Measurements from ENCODE around the gene IGSF21. TPM values are rescaled to one million over a fixed set of nuclear protein-coding genes. Genes with fewer than 3 reads are reported as not detected.

Gene IGSF21
- total and polyA plus RNA-seq, 2 of the 8 experiments (the other 6 are each of a cell fraction or from before 2014, with no cell fraction given) = 22.5 to 28.5 TPM

GRCh38 chr1:18256282-18257235 lies 149.0 kb downstream of the IGSF21 start:
- WGBS, 2 experiments (ENCODE audit: extremely low coverage in 1 of 2, insufficient coverage in 1 of 2, insufficient read length in 1 of 2, insufficient replicate concordance in 2 of 2, low coverage in 1 of 2, low lambda C conversion rate in 2 of 2, missing lambda C conversion rate in 1 of 2) = 55% methylated on average over 18 of the region's 18 CpGs; no CpG with 5 or more reads in 1 of the 2 experiments
- H3K4me1 ChIP-seq (replicated peaks in 1 of 4; ENCODE audit: control insufficient read depth in 3 of 4, insufficient read depth in 4 of 4, low read length in 3 of 4) = peaks cover 0 to 5% (median under 1%) of the 10 kb centered on the region in 4 experiments; a peak in 4 of 7 replicates
- no peaks in the 10 kb centered on the region for H3K79me2 ChIP-seq (ENCODE audit: control insufficient read depth in 1 of 2, insufficient read depth in 2 of 2, low read length in 2 of 2)
- ChIA-PET POLR2A (ENCODE audit: partially characterized antibody) (interaction anchor here (0.7 to 1.7 kb wide), 4 partner anchors 10 to 42 kb away, joined by 3 to 5 read pairs (median 4); no protein-coding TSS in a partner anchor), CTCF (ENCODE audit: partially characterized antibody) (interaction anchor here (0.6 to 3.0 kb wide), 9 partner anchors 9 to 62 kb away, joined by 3 to 16 read pairs (median 3); no protein-coding TSS in a partner anchor)
- H3K56ac ChIP-seq (replicated peaks; ENCODE audit: insufficient read length, low read depth, low read length) = no peak overlapping the region
- no peaks in the 10 kb centered on the region for H3K9me3 ChIP-seq (ENCODE audit: insufficient read depth in 2 of 2, low read depth in 1 of 2, low read length in 1 of 2)
- no peak overlapping the region for H3K23ac ChIP-seq (ENCODE audit: insufficient read length)
- H3K9ac ChIP-seq (replicated peaks in 1 of 4; ENCODE audit: extremely low read depth in 1 of 4, low read depth in 3 of 4, low read length in 3 of 4) = no peak overlapping the region
- no peak overlapping the region for H3K27ac ChIP-seq (ENCODE audit: low read depth, low read length)
- H4K5ac ChIP-seq (ENCODE audit: insufficient read length, low read depth, low read length) = no peak overlapping the region
- no peak overlapping the region for H3K14ac ChIP-seq (ENCODE audit: insufficient read length)
- no peak overlapping the region for H2BK120ac ChIP-seq (replicated peaks; ENCODE audit: low read depth, low read length)
- H2AK5ac ChIP-seq (ENCODE audit: low read depth, low read length) = no peak overlapping the region
- H4K20me1 ChIP-seq (replicated peaks in 1 of 2; ENCODE audit: control insufficient read depth in 1 of 2, insufficient read depth in 2 of 2, low read length in 2 of 2) = peaks cover 0 to 4% of the 10 kb centered on the region in 2 experiments
- DNase-seq (ENCODE audit: low read depth in 1 of 2, low spot score in 2 of 2) = peak; percentile 41 to 94
- H4K91ac ChIP-seq (replicated peaks; ENCODE audit: insufficient read length, low read length) = no peak overlapping the region
- H2BK12ac ChIP-seq (ENCODE audit: low read depth, low read length) = no peak overlapping the region
- no peak overlapping the region for H3K4me3 ChIP-seq (ENCODE audit: extremely low read depth in 1 of 4, insufficient read depth in 2 of 4, low read depth in 3 of 4, low read length in 4 of 4)
- H4K8ac ChIP-seq (ENCODE audit: extremely low read depth, insufficient read depth, low read length) = no peak overlapping the region
- no peak overlapping the region for H2BK15ac ChIP-seq (ENCODE audit: low read length)
- H2AFZ ChIP-seq (ENCODE audit: low read length) = no peak overlapping the region
- H3K18ac ChIP-seq (ENCODE audit: extremely low read depth, low read length) = no peak overlapping the region
- no peak overlapping the region for H3K4ac ChIP-seq (replicated peaks; ENCODE audit: insufficient read length, low read depth, low read length)
- no peak overlapping the region for H2BK5ac ChIP-seq (ENCODE audit: low read depth, low read length)
- H3K4me2 ChIP-seq (ENCODE audit: insufficient read depth in 1 of 2, low read depth in 2 of 2, low read length in 2 of 2) = no peak overlapping the region
- no peaks in the 10 kb centered on the region for H3K79me1 ChIP-seq (ENCODE audit: low read depth, low read length)
- H2BK20ac ChIP-seq (ENCODE audit: low read length) = no peak overlapping the region
- peak; percentile 86 for FAIRE-seq
- peaks cover 2% of the 10 kb centered on the region; the same call in 1 of the 2 replicates for H3K23me2 ChIP-seq (ENCODE audit: low read depth, low read length)
- peaks cover 0 to 3% (median 0%) of the 10 kb centered on the region in 4 experiments; a peak in 2 of 7 replicates for H3K27me3 ChIP-seq (replicated peaks in 1 of 4; ENCODE audit: control insufficient read depth in 3 of 4, extremely low read depth in 1 of 4, insufficient read depth in 3 of 4, low read length in 3 of 4)
- H3K36me3 ChIP-seq (ENCODE audit: control insufficient read depth in 2 of 4, insufficient read depth in 4 of 4, low read length in 3 of 4) = no peaks in the 10 kb centered on the region
- TF ChIP-seq ATF3 (IDR thresholded peaks at IDR 0.05; ENCODE audit: insufficient read depth, low read depth, low read length) (no peak), SP2 (IDR thresholded peaks at IDR 0.05; ENCODE audit: low read length) (no peak), JUND (IDR thresholded peaks at IDR 0.05; ENCODE audit: low read length) (0 out of 2 replicates have a peak, but pooled peaks have one; percentile 8), BRCA1 (IDR thresholded peaks at IDR 0.05; ENCODE audit: low read depth, low read length) (no peak), RAD21 (IDR thresholded peaks at IDR 0.05 in 1 of 2, conservative IDR thresholded peaks at IDR 0.05 in 1 of 2; ENCODE audit: low read depth in 2 of 2, low read length in 2 of 2) (peak; percentile 3 to 23; a peak in 2 of 4 replicates), PHF8 (conservative IDR thresholded peaks at IDR 0.05; ENCODE audit: low read depth, low read length) (no peak), SP1 (IDR thresholded peaks at IDR 0.05; ENCODE audit: low read depth, low read length) (no peak), TCF12 (IDR thresholded peaks at IDR 0.05; ENCODE audit: low read depth, low read length) (0 out of 2 replicates have a peak, but pooled peaks have one; percentile 8), FOSL1 (IDR thresholded peaks at IDR 0.05; ENCODE audit: insufficient read depth, low read depth, low read length) (no peak), CHD2 (IDR thresholded peaks at IDR 0.05; ENCODE audit: low read length) (no peak), POLR2AphosphoS5 (IDR thresholded peaks at IDR 0.05; ENCODE audit: low read depth, low read length) (no peak)
